Endometrial microvascular endothelial cells (primary cell): ENCODE measurements around the gene CDK11A. TPM values are rescaled to one million over a fixed set of nuclear protein-coding genes. Genes with fewer than 3 reads are reported as not detected.
"Not testable (repeated sequence)": the region's sequence is repeated elsewhere in the genome, so short reads cannot be mapped to it uniquely, and the experiment has no call there.

Experiments used
- in situ Hi-C: cut with HindIII; loops from 2 replicates; pipeline ENCODE4 v1.10.0; 2017; ENCODE audit warnings: low sequenced_read_pairs, low pct_unique_long_range_greater_than_20kb; ENCODE audit errors: inconsistent ontology term
- total RNA-seq: library from RNA; depleted of rRNA; stranded (reverse); fragments of >200 nt; gene quantifications from one replicate; pipeline ENCODE4 v1.2.3, GENCODE V29; 2015; ENCODE audit errors: inconsistent ontology term

CDK11A gene
- 6.9 TPM for total RNA-seq

- in situ Hi-C loops, result not testable (repeated sequence)
Measured at GRCh38 chr1:1724035-1724864, at the start of gene CDK11A. Gene CDK11A, minus strand, starts transcription at chr1:1724357. Its CDS starts 1,539 bp downstream, at chr1:1722818.

- in situ Hi-C loops, result no loop called here
Measured at GRCh38 chr1:1773874-1774273, 49.7 kb upstream of the CDK11A start.

- in situ Hi-C loops, result no loop called here
Measured at GRCh38 chr1:1771096-1771495, 46.9 kb upstream of the CDK11A start.

GRCh38 chr1:1770102-1770501, 45.9 kb upstream of the CDK11A start:
- in situ Hi-C loops, result no loop called here

- in situ Hi-C loops, result no loop called here
Measured at GRCh38 chr1:1768249-1768992, 44.3 kb upstream of the CDK11A start.

GRCh38 chr1:1764876-1765470, 40.8 kb upstream of the CDK11A start:
- in situ Hi-C loops, result no loop called here

- in situ Hi-C loops, result no loop called here
Measured at GRCh38 chr1:1763657-1764621, 39.8 kb upstream of the CDK11A start.

- in situ Hi-C loops, result no loop called here
Measured at GRCh38 chr1:1761504-1762376, 37.6 kb upstream of the CDK11A start.

GRCh38 chr1:1760715-1761114, 36.6 kb upstream of the CDK11A start:
- in situ Hi-C loops, result no loop called here

- in situ Hi-C loops, result no loop called here
Measured at GRCh38 chr1:1760345-1760650, 36.1 kb upstream of the CDK11A start.

GRCh38 chr1:1759456-1760344, 35.5 kb upstream of the CDK11A start:
- in situ Hi-C loops, result no loop called here

GRCh38 chr1:1758692-1759455, 34.7 kb upstream of the CDK11A start:
- in situ Hi-C loops, result no loop called here

- in situ Hi-C loops, result no loop called here
Measured at GRCh38 chr1:1758059-1758621, 34.0 kb upstream of the CDK11A start.

GRCh38 chr1:1757422-1758058, 33.4 kb upstream of the CDK11A start:
- in situ Hi-C loops, result no loop called here

GRCh38 chr1:1756661-1757421, 32.7 kb upstream of the CDK11A start:
- in situ Hi-C loops, result no loop called here
